DMS53 (cell line): Measurements from ENCODE around the gene JARID2.
A peak's percentile ranks its signal among the peaks of the same experiment; 100 is the strongest.

ENCODE experiments used
- DNase-seq: peaks from one replicate; lab custom pipeline; 2025; lab: John Stamatoyannopoulos, UW

The JARID2 gene

GRCh38 chr6:15245361-15246216, at the start of gene JARID2:
JARID2 (plus strand) TSS chr6:15246069; CDS start chr6:15246540, 471 bp downstream.
- peak; percentile 99 for DNase-seq

- no peak for DNase-seq
Measured at GRCh38 chr6:15200087-15200486, 45.8 kb upstream of the JARID2 start.

- no peak for DNase-seq
Measured at GRCh38 chr6:15205321-15205720, 40.5 kb upstream of the JARID2 start.

GRCh38 chr6:15206887-15207286, 39.0 kb upstream of the JARID2 start:
- DNase-seq: no peak

- peak; percentile 34 for DNase-seq
Measured at GRCh38 chr6:15207923-15208322, 37.9 kb upstream of the JARID2 start.

GRCh38 chr6:15213838-15214400, 31.9 kb upstream of the JARID2 start:
- peak; percentile 85 for DNase-seq

- no peak for DNase-seq
Measured at GRCh38 chr6:15218401-15218800, 27.5 kb upstream of the JARID2 start.

GRCh38 chr6:15220062-15220461, 25.8 kb upstream of the JARID2 start:
- no peak for DNase-seq

- no peak for DNase-seq
Measured at GRCh38 chr6:15227827-15228318, 18.0 kb upstream of the JARID2 start.

GRCh38 chr6:15230827-15231226, 15.0 kb upstream of the JARID2 start:
- DNase-seq: no peak

- no peak for DNase-seq
Measured at GRCh38 chr6:15232836-15233510, 12.9 kb upstream of the JARID2 start.

GRCh38 chr6:15234068-15234758, 11.7 kb upstream of the JARID2 start:
- no peak for DNase-seq

- no peak for DNase-seq
Measured at GRCh38 chr6:15239616-15240364, 6.1 kb upstream of the JARID2 start.

- no peak for DNase-seq
Measured at GRCh38 chr6:15242503-15242902, 3.4 kb upstream of the JARID2 start.

GRCh38 chr6:15242937-15243614, 2.8 kb upstream of the JARID2 start:
- DNase-seq: no peak

GRCh38 chr6:15243910-15244619, 1.8 kb upstream of the JARID2 start:
- DNase-seq: no peak

- DNase-seq: peak; percentile 91
Measured at GRCh38 chr6:15244620-15245360, 1.1 kb upstream of the JARID2 start.

GRCh38 chr6:15246217-15246665, 372 bp downstream of the JARID2 start:
- no peak for DNase-seq
